Stomach smooth muscle (tissue), 2 donors: ENCODE measurements around the gene RMRP.

Experiments
- H3K27ac ChIP-seq: one replicate; pipeline ENCODE4 v1.7.0; 2013; ENCODE audit warnings: mild to moderate bottlenecking, low read length, inconsistent platforms
- H3K27me3 ChIP-seq, 2 donors: one replicate each; pipeline ENCODE4 v1.7.0; 2013; ENCODE audit warnings: low read length in 2 of 2; ENCODE audit not compliant: insufficient read depth in 2 of 2, control insufficient read depth in 1 of 2
- H3K36me3 ChIP-seq, 2 donors: one replicate each; pipeline ENCODE4 v1.7.0; 2013; ENCODE audit warnings: low read length in 2 of 2; ENCODE audit not compliant: control insufficient read depth in 2 of 2, insufficient read depth in 2 of 2
- H3K4me1 ChIP-seq: one replicate; pipeline ENCODE4 v1.7.0; 2013; ENCODE audit warnings: low read length; ENCODE audit not compliant: control insufficient read depth, insufficient read depth
- H3K4me3 ChIP-seq, 2 donors: one replicate each; pipeline ENCODE4 v1.7.0; 2013; ENCODE audit warnings: low read length in 2 of 2
- H3K9ac ChIP-seq, 2 donors: one replicate each; pipeline ENCODE4 v1.7.0; 2013; ENCODE audit warnings: low read length in 2 of 2, mild to moderate bottlenecking in 1 of 2
- H3K9me3 ChIP-seq, 2 donors: one replicate each; pipeline ENCODE4 v1.7.0; 2013; ENCODE audit warnings: low read length in 2 of 2; ENCODE audit not compliant: control insufficient read depth in 2 of 2
- donor health status: healthy.
- donor health status: Pancreatic carcinoma.

RMRP gene

GRCh38 chr9:35696520-35697215, 38.8 kb upstream of the RMRP start:
- no peaks in the 10 kb centered on the region for H3K27me3 ChIP-seq
- peak overlapping the region in 1 of 2 donors; percentile 40 for H3K4me3 ChIP-seq
- H3K27ac ChIP-seq, result peak overlapping the region; percentile 84
- H3K9ac ChIP-seq, result peak overlapping the region; percentile 42 to 43
- H3K36me3 ChIP-seq, result peaks cover 55 to 57% of the 10 kb centered on the region in 2 donors
- no peaks in the 10 kb centered on the region for H3K9me3 ChIP-seq
- peaks cover 26% of the 10 kb centered on the region for H3K4me1 ChIP-seq

DNA sequence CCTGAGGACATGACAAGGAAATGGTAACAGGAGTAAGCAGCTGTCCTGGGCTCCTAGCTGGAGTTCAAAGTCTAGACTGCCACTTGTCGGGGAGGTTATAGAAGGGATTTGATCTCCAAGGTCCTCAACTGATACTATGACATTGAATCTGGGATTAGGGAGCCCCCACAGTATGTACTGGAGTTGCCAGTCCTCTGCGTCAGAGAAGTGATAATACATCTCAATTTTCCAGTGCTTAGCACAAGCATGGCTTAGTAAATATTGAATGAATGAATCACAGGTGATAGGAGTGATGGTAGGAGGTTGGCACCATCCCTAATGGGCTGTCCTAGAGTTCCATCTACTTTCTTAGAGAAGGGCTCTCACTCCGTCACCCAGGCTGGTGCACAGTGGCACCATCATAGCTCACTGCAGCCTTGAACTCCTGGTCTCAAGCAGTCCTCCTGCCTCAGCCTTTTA, 38.2 kb upstream of the RMRP start:
- Histone ChIP-seq H3K36me3 (peaks cover 50 to 53% of the 10 kb centered on the region in 2 donors), H3K27me3 (no peaks in the 10 kb centered on the region), H3K4me1 (peaks cover 26% of the 10 kb centered on the region), H3K4me3 (no peak overlapping the region), H3K9me3 (no peaks in the 10 kb centered on the region), H3K9ac (no peak overlapping the region), H3K27ac (peak overlapping the region; percentile 84)

GRCh38 chr9:35691757-35692301, 34.0 kb upstream of the RMRP start:
- H3K9ac ChIP-seq, result peak overlapping the region; percentile 98
- H3K36me3 ChIP-seq, result peaks cover 23 to 30% of the 10 kb centered on the region in 2 donors
- H3K27ac ChIP-seq, result peak overlapping the region; percentile 100
- H3K9me3 ChIP-seq, result no peaks in the 10 kb centered on the region
- peak overlapping the region; percentile 70 to 92 for H3K4me3 ChIP-seq
- H3K27me3 ChIP-seq, result no peaks in the 10 kb centered on the region
- peaks cover 22% of the 10 kb centered on the region for H3K4me1 ChIP-seq

GRCh38 chr9:35691334-35691650, 33.5 kb upstream of the RMRP start:
- Histone ChIP-seq H3K27ac (peak overlapping the region; percentile 100), H3K4me3 (peak overlapping the region; percentile 70 to 92), H3K36me3 (peaks cover 19 to 30% of the 10 kb centered on the region in 2 donors), H3K27me3 (no peaks in the 10 kb centered on the region), H3K4me1 (peaks cover 21% of the 10 kb centered on the region), H3K9ac (peak overlapping the region; percentile 98), H3K9me3 (no peaks in the 10 kb centered on the region)

- Histone ChIP-seq H3K4me1 (peaks cover 22% of the 10 kb centered on the region), H3K4me3 (peak overlapping the region; percentile 77 to 92), H3K9me3 (no peaks in the 10 kb centered on the region), H3K27ac (peak overlapping the region; percentile 100), H3K9ac (peak overlapping the region; percentile 98 to 99), H3K36me3 (peaks cover 18 to 29% of the 10 kb centered on the region in 2 donors), H3K27me3 (no peaks in the 10 kb centered on the region)
These were observed 33.0 kb upstream of the RMRP start for GRCh38 chr9:35690614-35691333.

DNA sequence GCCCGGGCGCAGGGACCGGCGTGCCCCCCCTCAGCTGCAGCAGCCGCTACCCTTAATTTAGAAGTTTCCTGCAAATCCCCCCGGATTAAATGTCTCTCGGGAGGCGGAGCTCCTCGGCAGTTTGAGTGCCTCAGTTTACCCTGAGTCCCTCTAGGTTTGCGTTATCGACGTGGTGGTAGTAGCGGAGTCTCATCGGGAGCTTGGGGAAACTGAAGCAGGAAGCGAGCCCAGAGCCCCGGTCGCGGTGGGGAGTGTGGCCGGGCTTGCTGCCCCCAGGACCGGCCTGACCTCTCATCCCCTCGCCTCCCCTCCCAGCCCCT, 32.4 kb upstream of the RMRP start:
- no peaks in the 10 kb centered on the region for H3K27me3 ChIP-seq
- peak overlapping the region; percentile 100 for H3K27ac ChIP-seq
- H3K9me3 ChIP-seq, result no peaks in the 10 kb centered on the region
- peak overlapping the region; percentile 77 to 92 for H3K4me3 ChIP-seq
- peak overlapping the region; percentile 86 to 99 for H3K9ac ChIP-seq
- peaks cover 22 to 32% of the 10 kb centered on the region in 2 donors for H3K36me3 ChIP-seq
- peaks cover 26% of the 10 kb centered on the region for H3K4me1 ChIP-seq

- Histone ChIP-seq H3K36me3 (peaks cover 28 to 37% of the 10 kb centered on the region in 2 donors), H3K27me3 (no peaks in the 10 kb centered on the region), H3K9ac (peak within 1 kb of the TSS; percentile 99), H3K9me3 (no peaks in the 10 kb centered on the region), H3K4me1 (peaks cover 29% of the 10 kb centered on the region), H3K4me3 (peak within 1 kb of the TSS; percentile 92 to 95), H3K27ac (peak within 1 kb of the TSS; percentile 100)
These were observed 31.9 kb upstream of the RMRP start, which contains the start of gene TPM2 for GRCh38 chr9:35689542-35690293. TPM2 (minus strand) TSS chr9:35689925; CDS start chr9:35689817, 108 bp downstream.

DNA sequence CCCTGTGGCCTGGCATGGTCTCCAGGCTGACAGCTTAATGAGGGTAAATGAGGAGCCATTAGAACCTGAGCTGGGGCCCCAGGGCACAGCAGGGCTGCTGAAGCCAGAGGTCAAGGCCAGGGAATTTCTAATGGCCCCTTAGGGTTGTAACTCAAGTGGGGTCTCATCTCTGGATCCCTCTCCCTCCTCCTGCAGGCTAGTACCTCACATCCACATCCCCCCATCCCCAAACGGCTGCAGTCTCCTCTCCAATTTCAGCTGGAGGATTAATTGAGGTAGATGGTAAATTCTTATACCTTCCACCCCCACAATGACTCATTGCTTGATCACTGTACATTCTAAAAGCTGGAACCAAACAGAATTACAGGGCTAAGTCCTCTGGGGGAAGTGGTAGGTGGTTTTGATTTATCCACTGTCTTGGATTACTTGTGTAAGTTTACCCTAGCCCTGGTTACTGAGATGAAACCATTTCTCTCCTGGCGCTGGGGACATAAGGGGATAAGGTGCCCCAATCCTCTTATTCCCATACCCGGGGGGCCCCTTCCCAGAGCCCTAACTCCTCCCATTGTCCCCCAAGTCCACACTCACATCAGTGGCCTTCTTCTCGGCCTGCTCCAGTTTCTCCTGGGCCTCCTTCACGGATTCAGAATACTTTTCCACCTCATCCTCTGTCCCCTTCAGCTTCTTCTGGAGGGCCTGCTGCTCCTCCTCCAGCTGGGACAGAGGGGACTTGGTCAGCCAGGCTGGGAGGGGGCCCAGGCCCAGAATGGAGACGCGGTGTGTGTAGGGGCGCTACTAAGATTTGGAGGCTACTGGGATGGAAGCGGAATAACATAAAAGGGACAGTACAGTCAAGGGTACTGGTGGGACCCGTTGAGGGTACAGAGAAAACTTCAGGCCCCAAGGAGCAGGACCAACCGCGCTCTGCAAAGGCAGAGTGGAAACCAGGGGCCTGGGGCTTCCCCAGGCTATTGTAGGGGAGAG, 31.0 kb upstream of the RMRP start:
- Histone ChIP-seq H3K4me3 (peak overlapping the region; percentile 92 to 95), H3K9me3 (no peaks in the 10 kb centered on the region), H3K4me1 (peaks cover 36% of the 10 kb centered on the region), H3K27ac (peak overlapping the region; percentile 100), H3K27me3 (no peaks in the 10 kb centered on the region), H3K36me3 (peaks cover 34 to 46% of the 10 kb centered on the region in 2 donors), H3K9ac (peak overlapping the region; percentile 99)

DNA sequence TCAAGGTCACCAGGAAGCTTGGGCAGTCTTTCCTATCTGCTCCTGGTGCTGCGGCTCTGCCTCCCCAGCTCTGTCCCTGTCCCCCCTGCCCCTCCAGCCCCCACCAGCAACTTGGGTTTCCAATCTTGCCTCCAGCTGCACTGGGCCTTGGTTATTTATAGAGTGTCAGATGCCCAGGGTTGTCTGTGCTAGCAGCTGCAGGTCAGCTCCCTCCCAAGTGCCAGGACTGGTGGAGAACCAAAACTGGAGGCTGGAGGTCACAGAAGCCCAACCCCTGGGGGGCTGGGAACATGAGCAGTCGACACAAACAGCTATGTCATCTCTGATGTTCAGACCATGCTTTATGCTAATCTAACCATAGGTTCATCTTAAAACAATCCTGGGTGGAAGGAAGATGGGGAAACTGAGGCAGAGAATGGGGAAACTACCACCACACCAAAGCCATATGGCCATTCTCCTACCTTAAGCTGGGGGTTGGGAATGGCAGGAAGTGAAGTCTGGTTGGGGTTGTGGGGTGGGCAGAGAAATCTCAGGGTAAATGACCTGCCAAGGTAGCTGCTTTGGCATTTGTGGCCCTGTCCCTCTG, 30.2 kb upstream of the RMRP start:
- peak overlapping the region; percentile 99 for H3K9ac ChIP-seq
- no peaks in the 10 kb centered on the region for H3K27me3 ChIP-seq
- H3K27ac ChIP-seq, result peak overlapping the region; percentile 100
- H3K36me3 ChIP-seq, result peaks cover 42 to 54% of the 10 kb centered on the region in 2 donors
- H3K4me3 ChIP-seq, result peak overlapping the region; percentile 92 to 95
- H3K9me3 ChIP-seq, result no peaks in the 10 kb centered on the region
- peaks cover 44% of the 10 kb centered on the region for H3K4me1 ChIP-seq
